SKM-1 (cell line): Measurements from ENCODE around the gene SNX24.

Experiments
- DNase-seq: peaks from one replicate; lab custom pipeline; 2025; ENCODE audit not compliant: unreplicated experiment; lab: John Stamatoyannopoulos, UW

SNX24 gene

DNA sequence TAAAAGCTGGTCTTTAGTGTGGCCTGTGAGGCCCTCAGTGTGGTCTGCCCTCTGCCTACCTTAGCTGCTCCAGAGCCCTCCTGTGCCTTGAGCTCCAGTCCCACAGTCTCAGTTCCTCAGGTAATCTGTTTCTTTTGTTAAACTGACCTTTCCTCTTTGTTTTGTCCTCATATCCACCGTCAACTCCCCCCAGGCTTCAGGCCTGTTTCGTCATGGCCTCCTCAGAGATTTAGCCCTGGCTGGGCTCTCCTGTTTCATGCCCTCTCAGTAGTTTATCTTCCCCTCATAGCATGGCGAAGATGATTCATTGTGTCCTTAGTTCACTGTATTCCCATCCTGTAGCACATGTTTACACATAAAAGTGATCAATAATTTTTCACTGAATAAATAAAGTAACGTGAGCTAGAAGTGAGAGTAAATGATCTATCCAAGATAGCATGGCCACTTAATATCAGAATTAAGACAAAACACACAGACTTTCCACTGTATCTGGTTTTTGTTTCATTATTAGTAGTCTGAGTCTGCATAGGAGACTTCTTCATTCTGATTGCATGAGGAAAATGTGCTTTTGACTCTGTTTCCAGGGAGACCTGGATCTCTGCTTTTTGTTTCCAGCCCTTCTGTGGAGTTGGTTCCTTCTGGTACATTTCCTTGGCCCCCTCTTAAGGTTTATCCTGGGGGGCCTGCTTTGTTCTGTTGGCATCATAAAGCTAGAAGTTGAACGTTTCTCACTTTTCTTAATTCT, 70.5 kb downstream of the SNX24 start:
- DNase-seq = no peak

- DNase-seq = no peak
These were observed 71.1 kb downstream of the SNX24 start for GRCh38 chr5:122916490-122916889.

DNA sequence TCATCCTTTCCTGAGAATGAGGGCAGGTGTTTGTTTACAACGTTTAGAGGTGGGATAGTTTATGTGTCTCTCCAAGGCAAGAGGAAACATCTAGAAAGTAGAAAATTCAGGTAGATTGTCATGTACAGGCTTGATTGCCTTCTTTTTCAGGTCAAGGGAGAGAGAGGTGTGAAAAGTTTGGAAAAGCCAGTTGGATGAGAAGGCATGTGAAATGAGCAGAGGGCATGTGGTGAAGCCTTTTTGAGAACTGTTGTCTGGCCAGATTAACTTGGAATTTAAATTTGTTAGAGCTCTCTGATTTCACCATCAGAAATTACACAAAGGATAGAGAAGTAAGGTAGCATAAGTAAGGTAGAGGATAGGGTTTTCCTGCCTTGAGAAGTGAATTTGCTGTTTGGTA, 74.6 kb downstream of the SNX24 start:
- DNase-seq = no peak

GRCh38 chr5:122921826-122922225, 76.4 kb downstream of the SNX24 start:
- DNase-seq = no peak

DNA sequence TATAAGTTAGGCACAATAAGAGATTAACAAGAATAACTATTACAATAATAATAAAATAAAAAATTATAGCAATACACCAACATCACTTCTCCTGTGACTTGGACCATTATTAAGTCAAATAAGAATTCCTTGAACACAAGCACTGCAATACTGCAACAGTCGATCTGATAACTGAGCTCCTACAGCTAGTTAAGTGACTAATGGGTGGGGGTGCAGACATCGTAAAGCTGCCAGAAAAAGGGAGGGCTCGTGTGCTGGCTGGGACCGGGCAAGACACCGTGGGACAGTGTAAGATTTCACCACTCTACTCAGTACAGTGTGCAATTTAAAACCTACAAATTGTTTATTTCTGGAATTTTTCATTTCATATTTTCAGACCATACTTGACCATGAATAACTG, 78.8 kb downstream of the SNX24 start:
- no peak for DNase-seq

DNA sequence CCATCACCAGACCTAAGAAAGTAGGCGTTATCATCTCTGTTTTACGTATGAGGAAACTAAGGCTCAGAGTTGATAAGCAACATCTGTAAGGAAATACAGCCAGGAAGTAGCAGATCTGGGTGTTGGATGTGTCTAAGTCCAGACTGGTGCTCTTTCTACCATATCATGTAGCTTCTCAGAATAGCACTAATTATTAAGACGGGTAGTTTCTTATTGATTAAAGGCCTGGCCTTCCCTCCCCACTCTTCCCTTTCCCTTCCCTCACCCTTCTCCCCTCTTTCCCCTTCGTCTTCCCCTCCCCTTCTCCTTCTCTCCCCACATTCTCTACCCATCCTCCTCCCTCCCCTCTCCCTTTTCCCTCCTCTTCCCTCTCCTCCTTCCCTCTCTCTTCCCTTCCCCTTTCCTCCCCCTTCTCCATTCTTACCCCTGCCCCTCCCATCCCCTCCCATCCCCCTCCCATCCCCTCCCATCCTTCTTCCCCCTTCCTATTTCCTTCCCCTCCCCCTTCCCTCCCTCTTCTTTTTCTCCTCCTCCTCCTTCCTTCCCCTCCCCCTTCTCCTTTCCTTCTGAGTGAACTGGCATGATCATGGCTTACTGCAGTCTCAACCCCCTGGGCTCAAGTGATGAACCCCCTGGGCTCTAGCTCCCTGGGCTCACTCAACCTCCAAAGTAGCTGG, 79.4 kb downstream of the SNX24 start:
- no peak for DNase-seq

- DNase-seq = no peak
These were observed 83.6 kb downstream of the SNX24 start for GRCh38 chr5:122929001-122929400.

DNA sequence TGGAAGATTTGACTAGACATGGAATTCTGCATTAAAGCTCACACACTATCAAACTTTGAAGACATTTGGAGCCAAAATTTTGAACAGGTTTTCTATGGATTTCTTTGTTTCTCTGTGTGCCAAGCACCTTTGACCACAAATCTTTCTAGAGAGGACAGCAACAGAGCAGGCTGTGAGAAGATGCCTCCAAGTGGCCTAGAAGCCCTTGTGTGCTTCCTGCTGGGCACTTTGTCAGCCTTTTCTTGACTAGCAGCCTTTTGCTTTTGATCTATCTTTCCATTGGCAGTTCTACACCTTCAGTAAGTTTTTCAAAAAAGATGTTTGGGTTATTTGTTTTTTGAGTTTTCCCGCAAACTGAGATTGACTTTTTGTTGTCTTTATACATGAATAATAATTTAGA, 84.6 kb downstream of the SNX24 start:
- no peak for DNase-seq

GRCh38 chr5:122933956-122934355, 88.5 kb downstream of the SNX24 start:
- DNase-seq = no peak

DNA sequence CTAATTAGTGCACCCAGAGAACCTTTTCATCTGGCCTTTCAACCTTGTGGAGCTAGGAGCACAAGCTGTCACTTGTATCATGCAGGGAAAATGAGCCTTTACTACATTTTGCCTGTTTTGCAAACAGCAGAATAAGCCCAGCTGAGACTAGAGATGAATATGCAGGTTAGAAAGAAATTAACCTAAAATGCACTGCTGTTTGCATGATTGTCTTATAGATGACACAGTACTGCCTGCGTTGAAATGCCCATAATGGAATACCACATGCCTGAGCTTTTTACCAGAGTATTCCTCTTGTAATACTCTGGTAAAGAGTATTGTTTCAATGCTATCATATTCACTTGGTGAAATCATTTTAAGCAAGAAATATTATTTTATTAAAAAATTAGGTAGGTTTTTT, 90.7 kb downstream of the SNX24 start:
- no peak for DNase-seq

DNA sequence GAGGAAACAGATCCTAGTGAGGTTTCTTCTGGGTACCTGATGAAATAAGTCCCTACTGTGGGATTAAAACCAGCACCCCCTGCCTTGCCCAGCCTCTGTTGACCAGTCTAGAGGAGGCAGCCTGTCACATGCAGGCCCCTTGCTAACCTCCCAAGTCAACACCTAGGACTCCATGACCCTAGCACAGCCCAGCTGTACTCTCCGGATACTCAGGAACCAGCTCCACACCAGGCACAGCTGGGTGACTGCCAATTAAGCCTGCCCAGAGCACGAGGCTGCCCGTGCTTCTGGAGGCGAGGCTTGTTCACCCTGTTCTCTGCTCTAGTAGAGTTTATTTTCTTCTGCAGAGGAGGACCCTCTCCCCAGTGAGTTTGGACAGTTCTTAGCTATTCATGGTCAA, 92.5 kb downstream of the SNX24 start:
- no peak for DNase-seq

GRCh38 chr5:122940890-122941289, 95.5 kb downstream of the SNX24 start:
- no peak for DNase-seq

DNA sequence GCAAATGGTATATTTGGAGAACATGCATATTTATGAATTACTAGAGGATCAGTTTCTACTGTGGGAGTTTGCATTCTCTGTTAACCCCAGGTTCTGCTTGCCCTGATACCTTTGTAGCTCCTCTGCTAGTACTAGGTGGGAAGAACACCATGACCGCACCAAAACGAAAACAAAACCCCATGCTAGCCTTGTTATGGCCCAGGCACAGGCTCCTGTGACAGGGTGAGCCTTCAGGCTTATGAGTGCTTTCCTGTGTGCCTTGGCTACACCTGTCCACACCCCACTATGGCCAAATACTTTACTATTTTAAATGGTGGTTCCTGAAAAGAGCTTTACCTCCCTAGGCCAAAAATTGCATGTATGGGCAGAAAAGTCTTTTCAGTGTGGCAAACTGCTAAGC, 96.3 kb downstream of the SNX24 start:
- no peak for DNase-seq

DNA sequence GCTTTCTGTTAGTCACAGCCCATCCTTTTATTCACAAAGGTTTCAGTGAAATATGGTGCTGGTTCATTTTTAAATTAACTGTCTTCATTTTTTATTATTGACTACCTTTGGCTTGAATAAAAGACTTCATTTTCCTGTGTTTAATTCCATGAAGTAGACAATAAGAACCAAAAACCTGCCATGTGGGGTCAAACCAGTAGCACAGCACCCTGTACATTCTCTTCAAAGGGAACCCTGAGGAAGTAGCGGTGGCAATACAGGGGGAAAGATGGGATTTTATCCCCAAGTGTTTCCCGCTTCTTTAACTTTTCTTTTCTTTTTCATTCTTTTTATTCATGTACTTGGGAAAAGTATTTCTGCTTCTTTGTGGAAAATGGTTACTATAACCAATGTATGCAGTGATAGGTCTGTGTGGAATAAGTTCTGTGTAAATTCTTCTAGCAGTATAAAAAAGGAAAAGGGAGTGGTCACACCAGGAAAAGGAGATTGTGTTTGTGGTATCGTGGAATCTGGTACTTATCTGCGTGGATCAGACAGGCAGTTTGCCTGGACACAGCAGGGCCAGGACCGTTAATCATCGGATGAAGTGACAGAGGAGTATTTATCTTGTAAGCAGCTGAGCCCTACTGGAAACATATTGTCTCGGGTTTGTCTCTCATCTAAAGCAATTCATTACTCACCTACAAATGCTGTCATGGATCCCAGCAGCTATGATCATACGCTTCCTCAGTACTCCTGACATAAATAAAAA, 96.9 kb downstream of the SNX24 start:
- DNase-seq = no peak

DNA sequence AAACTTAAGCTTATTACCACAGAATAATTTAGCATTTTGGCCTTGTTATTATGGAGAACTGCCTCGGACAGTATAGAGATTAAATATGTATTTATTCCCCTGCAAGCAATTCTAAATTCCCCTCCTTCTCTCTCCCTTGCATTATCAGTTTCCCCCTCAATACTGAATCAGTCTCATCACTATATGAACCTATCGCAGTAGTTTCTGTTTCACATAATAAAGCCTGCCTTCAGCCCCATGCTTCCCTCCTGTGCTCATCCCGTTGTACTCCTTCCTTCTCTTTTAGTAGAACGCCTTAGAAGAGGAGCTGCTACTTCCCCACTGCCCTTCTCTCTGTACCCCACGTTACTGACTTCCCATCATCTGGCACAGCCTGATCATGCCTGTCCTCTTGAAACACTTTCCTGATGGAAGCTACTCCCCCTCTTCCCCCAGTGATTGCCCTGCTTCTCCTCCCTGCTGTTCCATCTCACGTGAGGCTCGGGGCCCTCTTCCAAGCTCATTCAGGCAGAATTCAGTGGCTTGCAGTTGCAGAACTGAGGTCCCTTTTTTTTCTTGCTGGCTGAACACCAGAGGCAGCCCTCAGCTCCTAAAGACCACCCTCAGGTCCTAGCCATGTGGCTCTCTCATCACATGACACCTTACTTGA, 97.8 kb downstream of the SNX24 start:
- DNase-seq = no peak

GRCh38 chr5:122944051-122944450, 98.6 kb downstream of the SNX24 start:
- DNase-seq = no peak

DNA sequence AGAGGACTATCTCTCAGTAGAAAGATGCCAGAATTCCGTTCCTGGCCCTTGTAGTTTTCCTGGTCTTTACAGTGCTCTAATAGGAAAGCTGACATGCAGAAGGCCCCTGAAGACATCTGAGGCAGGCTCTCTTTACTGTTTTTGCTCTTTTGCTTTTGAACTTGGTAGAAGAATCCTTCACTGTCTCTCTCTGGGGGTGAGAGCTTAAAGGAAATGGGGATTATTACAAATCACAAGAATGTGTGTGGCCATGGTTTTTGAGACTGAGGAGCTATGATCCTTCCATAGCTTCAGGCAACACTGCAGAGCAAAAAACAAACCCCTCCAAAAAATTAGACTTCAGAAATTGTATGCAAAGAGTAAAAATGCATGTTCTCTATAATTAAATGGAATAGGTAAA, 102.0 kb downstream of the SNX24 start:
- no peak for DNase-seq

GRCh38 chr5:122947772-122948171, 102.4 kb downstream of the SNX24 start:
- no peak for DNase-seq

DNA sequence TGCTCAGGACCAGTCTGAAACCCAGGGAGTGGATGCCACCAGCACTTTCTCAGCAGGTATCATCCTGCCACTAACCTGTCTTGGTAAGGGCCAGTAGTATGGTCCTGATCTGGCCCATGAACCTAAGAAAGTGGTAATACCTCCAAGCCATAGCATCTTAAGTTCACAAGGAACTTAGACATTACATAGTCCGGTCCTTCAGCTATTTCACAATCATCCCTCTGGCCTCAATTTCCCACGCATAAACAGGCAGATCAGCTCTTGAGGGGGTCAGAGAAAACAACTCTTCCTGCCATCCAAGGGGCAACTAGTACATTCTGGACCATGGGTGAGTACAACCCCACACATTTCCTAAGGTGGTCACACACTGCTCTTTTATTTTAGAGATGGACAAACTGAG, 102.9 kb downstream of the SNX24 start:
- no peak for DNase-seq

DNA sequence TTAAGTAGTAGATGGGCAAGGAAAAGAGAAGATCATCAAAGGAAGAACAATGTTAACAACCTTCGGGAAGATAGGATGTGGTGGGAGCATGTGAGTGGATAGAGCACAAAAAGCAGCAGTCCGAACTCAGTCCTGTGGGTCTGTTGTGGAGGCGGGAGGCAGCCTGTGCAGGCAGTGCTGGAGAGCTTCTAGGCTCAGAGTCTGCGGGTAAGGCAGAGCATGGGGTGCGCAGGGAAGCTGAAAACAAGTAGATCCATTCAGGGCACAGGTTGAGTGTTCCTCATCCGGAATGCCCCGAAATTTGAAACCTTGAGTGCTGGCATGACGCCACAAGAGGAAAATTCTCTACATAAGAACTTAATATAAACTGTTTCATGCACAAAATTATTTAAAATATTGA, 106.2 kb downstream of the SNX24 start:
- no peak for DNase-seq

DNA sequence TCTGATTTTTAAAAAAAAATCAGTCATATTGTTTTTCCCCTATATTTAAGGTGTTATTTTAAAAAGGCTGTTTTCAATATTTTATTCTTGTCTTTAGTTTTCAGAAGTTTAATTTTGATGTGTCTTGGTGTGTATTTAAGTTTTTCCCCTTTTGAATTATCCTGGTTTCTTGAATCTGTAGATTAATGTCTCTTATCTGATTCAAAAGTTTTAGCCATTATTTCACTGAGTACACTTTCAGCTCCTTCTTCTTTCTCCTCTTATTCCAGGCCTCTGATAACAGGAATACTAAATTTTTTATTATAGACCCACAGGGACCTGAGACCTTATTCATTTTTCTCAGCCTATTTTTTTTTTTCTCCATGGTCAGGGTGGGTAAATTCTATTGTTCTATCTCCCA, 109.3 kb downstream of the SNX24 start:
- no peak for DNase-seq

GRCh38 chr5:122957457-122957856, 112.0 kb downstream of the SNX24 start:
- no peak for DNase-seq
